MCF 10A (cell line): ENCODE results near the gene ZNFX1. TPM values are rescaled to one million over a fixed set of nuclear protein-coding genes. Genes with fewer than 3 reads are reported as not detected.

ENCODE experiments used
- BruUV-seq: library from RNA; stranded (reverse); fragments of 400-500 nt; replicated peaks from 2 replicates; lab custom pipeline; 2021; lab: Mats Ljungman, UMichigan
- CTCF ChIA-PET: fragments of 300-600 bp; sonication (Branson Sonifier 250); formaldehyde crosslinking; extraction: SDS; loops from one replicate; lab custom pipeline; 2021; ENCODE audit warnings: antibody characterized with exemption, inconsistent platforms; lab: Yijun Ruan, JAX
- POLR2A ChIA-PET: fragments of 300-600, 350-650 bp; sonication (Branson Sonifier 250); formaldehyde crosslinking; extraction: SDS; loops from one replicate; lab custom pipeline; 2020; ENCODE audit warnings: antibody characterized with exemption, inconsistent platforms; lab: Yijun Ruan, JAX
- DNase-seq: peaks from one replicate; pipeline ENCODE4 v3.0.0-alpha.2; 2018; ENCODE audit not compliant: unreplicated experiment
- H3K27ac Mint-ChIP-seq: one replicate; pipeline ENCODE4 v1.8.0; 2022; ENCODE audit warnings: mild to moderate bottlenecking, low read depth, mixed read lengths; ENCODE audit not compliant: unreplicated experiment
- H3K27me3 Mint-ChIP-seq: one replicate; pipeline ENCODE4 v1.8.0; 2022; ENCODE audit warnings: mixed read lengths; ENCODE audit not compliant: insufficient read depth, unreplicated experiment
- H3K36me3 Mint-ChIP-seq: one replicate; pipeline ENCODE4 v1.8.0; 2022; ENCODE audit warnings: mild to moderate bottlenecking, moderate library complexity, mixed read lengths; ENCODE audit not compliant: insufficient read depth, unreplicated experiment
- H3K4me1 Mint-ChIP-seq: one replicate; pipeline ENCODE4 v1.8.0; 2022; ENCODE audit warnings: mixed read lengths; ENCODE audit not compliant: insufficient read depth, unreplicated experiment
- H3K4me3 Mint-ChIP-seq: one replicate; pipeline ENCODE4 v1.8.0; 2022; ENCODE audit warnings: mild to moderate bottlenecking, moderate library complexity, mixed read lengths; ENCODE audit not compliant: unreplicated experiment
- H3K9me3 Mint-ChIP-seq: one replicate; pipeline ENCODE4 v1.8.0; 2022; ENCODE audit warnings: mixed read lengths; ENCODE audit not compliant: unreplicated experiment
- intact Hi-C: fragments of 100-400 bp; cut with micrococcal nuclease; formaldehyde crosslinking; loops from 2 replicates; pipeline ENCODE4 v1.14.1; 2022
- total RNA-seq: library from RNA; stranded (reverse); gene quantifications from 2 replicates; pipeline ENCODE4 v1.2.3, GENCODE V29; 2022
- TF ChIP-seq, protein P1 (sequence below): fragments of 200-600 bp; IDR thresholded peaks from one replicate; pipeline ENCODE4 v1.8.0; 2022; ENCODE audit warnings: antibody characterized with exemption, mild to moderate bottlenecking; ENCODE audit not compliant: unreplicated experiment

ZNFX1 gene
- total RNA-seq, 1 experiment from 2014 or later, result 24.3 TPM

GRCh38 chr20:49214571-49214970 is 63.3 kb downstream of the ZNFX1 start:
- Mint-ChIP-seq H3K4me3 (no peak overlapping the region), H3K9me3 (peaks cover 8% of the 10 kb centered on the region), H3K27me3 (no peaks in the 10 kb centered on the region), H3K27ac (no peak overlapping the region), H3K4me1 (peaks cover 6% of the 10 kb centered on the region), H3K36me3 (no peaks in the 10 kb centered on the region)
- intact Hi-C loops, result loop anchor here (10.0 kb wide), 1 partner anchor 580 kb away; no protein-coding TSS in a partner anchor
- DNase-seq, result no peak
- ChIA-PET POLR2A (interaction anchor here (0.7 to 7.7 kb wide), 5 partner anchors 11 to 82 kb away, joined by 3 to 150 read pairs (median 3); partner anchors contain the start of gene STAU1), CTCF (interaction anchor here (0.9 to 6.5 kb wide), 5 partner anchors 9 to 113 kb away, joined by 3 to 173 read pairs (median 3); no protein-coding TSS in a partner anchor)
- BruUV-seq, result no TSS peak
- TF ChIP-seq, protein P1, sequence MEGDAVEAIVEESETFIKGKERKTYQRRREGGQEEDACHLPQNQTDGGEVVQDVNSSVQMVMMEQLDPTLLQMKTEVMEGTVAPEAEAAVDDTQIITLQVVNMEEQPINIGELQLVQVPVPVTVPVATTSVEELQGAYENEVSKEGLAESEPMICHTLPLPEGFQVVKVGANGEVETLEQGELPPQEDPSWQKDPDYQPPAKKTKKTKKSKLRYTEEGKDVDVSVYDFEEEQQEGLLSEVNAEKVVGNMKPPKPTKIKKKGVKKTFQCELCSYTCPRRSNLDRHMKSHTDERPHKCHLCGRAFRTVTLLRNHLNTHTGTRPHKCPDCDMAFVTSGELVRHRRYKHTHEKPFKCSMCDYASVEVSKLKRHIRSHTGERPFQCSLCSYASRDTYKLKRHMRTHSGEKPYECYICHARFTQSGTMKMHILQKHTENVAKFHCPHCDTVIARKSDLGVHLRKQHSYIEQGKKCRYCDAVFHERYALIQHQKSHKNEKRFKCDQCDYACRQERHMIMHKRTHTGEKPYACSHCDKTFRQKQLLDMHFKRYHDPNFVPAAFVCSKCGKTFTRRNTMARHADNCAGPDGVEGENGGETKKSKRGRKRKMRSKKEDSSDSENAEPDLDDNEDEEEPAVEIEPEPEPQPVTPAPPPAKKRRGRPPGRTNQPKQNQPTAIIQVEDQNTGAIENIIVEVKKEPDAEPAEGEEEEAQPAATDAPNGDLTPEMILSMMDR, result no peak

DNA sequence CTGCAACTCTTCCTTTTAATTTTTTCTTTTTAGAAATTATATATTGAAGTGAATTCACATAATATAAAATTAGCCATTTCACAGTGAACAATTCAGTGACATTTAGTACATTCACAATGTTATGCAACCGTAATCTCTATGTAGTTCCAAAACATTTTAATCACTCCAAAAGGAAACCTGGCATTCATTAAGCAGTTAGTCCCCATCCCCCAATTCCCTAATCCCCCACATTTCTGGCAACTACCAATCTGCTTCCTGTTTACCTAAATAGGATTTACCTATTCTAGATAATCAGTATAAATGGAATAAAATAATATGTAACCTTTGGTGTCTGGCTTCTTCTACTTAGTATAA is 67.1 kb downstream of the ZNFX1 start:
- Mint-ChIP-seq H3K27ac (no peak overlapping the region), H3K36me3 (no peaks in the 10 kb centered on the region), H3K9me3 (peaks cover 8% of the 10 kb centered on the region), H3K27me3 (no peaks in the 10 kb centered on the region), H3K4me1 (no peaks in the 10 kb centered on the region), H3K4me3 (no peak overlapping the region)
- BruUV-seq, result no TSS peak
- TF ChIP-seq, protein P1, result no peak
- no peak for DNase-seq
- ChIA-PET POLR2A (no interaction called here), CTCF (interaction anchor here (0.6 to 0.7 kb wide), 2 partner anchors 199 to 246 kb away, joined by 3 read pairs; no protein-coding TSS in a partner anchor)
- intact Hi-C loops, result loop anchor here (10.0 kb wide), 1 partner anchor 576 kb away; no protein-coding TSS in a partner anchor

DNA sequence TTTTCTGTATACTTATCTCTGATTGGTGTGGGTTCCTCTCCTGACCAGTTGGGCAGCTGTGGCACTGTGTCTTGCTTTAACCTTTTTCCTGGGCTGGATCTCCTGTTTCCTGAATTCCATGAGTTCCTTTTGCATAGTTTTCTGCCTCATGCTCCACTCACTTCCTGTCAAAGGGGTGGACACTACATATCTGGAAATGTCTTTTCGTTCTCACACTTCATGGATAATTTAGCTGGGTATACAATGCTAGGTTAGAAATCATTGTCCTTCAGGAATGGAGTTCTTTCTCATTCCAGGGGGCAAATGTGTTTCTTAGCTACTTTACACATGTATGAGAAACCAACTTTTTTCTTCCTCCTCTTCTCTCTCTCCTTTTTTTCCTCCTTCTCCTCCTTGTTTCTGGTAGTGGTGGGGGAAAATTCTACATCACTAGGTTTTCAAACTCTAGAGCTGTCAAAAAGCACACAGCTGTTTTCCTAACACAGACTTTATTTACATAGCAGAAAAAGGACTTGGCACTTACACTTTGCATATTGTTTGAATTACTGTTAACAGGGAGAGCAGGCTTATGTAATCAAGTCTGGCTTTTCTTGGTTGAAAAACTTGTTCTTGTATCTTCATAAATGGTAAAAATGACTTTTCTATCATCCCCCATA is 67.6 kb downstream of the ZNFX1 start:
- ChIA-PET POLR2A (interaction anchor here (0.7 kb wide), 1 partner anchor 108 kb away, joined by 3 read pairs; no protein-coding TSS in a partner anchor), CTCF (interaction anchor here (0.6 to 0.7 kb wide), 2 partner anchors 200 to 245 kb away, joined by 3 read pairs; no protein-coding TSS in a partner anchor)
- no TSS peak for BruUV-seq
- TF ChIP-seq, protein P1, result no peak
- H3K27ac Mint-ChIP-seq, result no peak overlapping the region
- H3K9me3 Mint-ChIP-seq, result peaks cover 8% of the 10 kb centered on the region
- no peaks in the 10 kb centered on the region for H3K27me3 Mint-ChIP-seq
- H3K4me3 Mint-ChIP-seq, result no peak overlapping the region
- intact Hi-C loops, result loop anchor here (10.0 kb wide), 1 partner anchor 575 kb away; no protein-coding TSS in a partner anchor
- H3K36me3 Mint-ChIP-seq, result no peaks in the 10 kb centered on the region
- no peaks in the 10 kb centered on the region for H3K4me1 Mint-ChIP-seq
- DNase-seq, result no peak

GRCh38 chr20:49207076-49207475 is 70.8 kb downstream of the ZNFX1 start:
- intact Hi-C loops, result no loop called here

More at GRCh38 chr20:49207076-49207475, 70.8 kb downstream of the ZNFX1 start:
- Mint-ChIP-seq H3K36me3 (no peaks in the 10 kb centered on the region), H3K27me3 (no peaks in the 10 kb centered on the region), H3K27ac (no peak overlapping the region), H3K9me3 (peaks cover 8% of the 10 kb centered on the region), H3K4me1 (no peaks in the 10 kb centered on the region), H3K4me3 (no peak overlapping the region)
- BruUV-seq, result no TSS peak
- TF ChIP-seq, protein P1, result no peak
- ChIA-PET CTCF (interaction anchor here (4.2 kb wide), 1 partner anchor 9 kb away, joined by 33 read pairs; no protein-coding TSS in a partner anchor), POLR2A (no interaction called here)
- DNase-seq, result no peak
